Liver (tissue), 9 donors: ENCODE measurements around the gene DCUN1D3. TPM values are rescaled to one million over a fixed set of nuclear protein-coding genes. Genes with fewer than 3 reads are reported as not detected.

Experiments
- DNase-seq: peaks from one replicate; pipeline ENCODE4 v3.0.0-alpha.2; 2017; ENCODE audit warnings: low spot score
- H3K27ac ChIP-seq, 2 donors: one replicate each; pipeline ENCODE4 v1.7.0; 2013; ENCODE audit warnings: inconsistent platforms in 2 of 2, low read length in 2 of 2, control low read depth in 1 of 2, low read depth in 1 of 2, mild to moderate bottlenecking in 1 of 2
- H3K27me3 ChIP-seq, 4 donors: one replicate each; pipeline versions ENCODE4 v1.6.1 to v1.7.0; 2013; ENCODE audit warnings: low read length in 3 of 4, inconsistent platforms in 1 of 4, mild to moderate bottlenecking in 1 of 4, moderate library complexity in 1 of 4; ENCODE audit not compliant: control insufficient read depth in 4 of 4, insufficient read depth in 4 of 4
- H3K36me3 ChIP-seq, 4 donors: one replicate each; pipeline versions ENCODE4 v1.6.1 to v1.7.0; 2013; ENCODE audit warnings: low read length in 3 of 4, mild to moderate bottlenecking in 3 of 4, low read depth in 1 of 4, moderate library complexity in 1 of 4; ENCODE audit not compliant: control insufficient read depth in 4 of 4, insufficient read depth in 3 of 4
- H3K4me1 ChIP-seq, 4 donors: one replicate each; pipeline versions ENCODE4 v1.6.1 to v1.7.0; 2013; ENCODE audit warnings: low read length in 3 of 4, mild to moderate bottlenecking in 3 of 4, moderate library complexity in 1 of 4; ENCODE audit not compliant: control insufficient read depth in 4 of 4, insufficient read depth in 4 of 4
- H3K4me3 ChIP-seq, 3 donors: one replicate each; pipeline versions ENCODE4 v1.6.1 to v1.7.0; 2013; ENCODE audit warnings: low read length in 3 of 3, control low read depth in 1 of 3, low read depth in 1 of 3, mild to moderate bottlenecking in 1 of 3
- H3K9ac ChIP-seq, 2 donors: one replicate each; pipeline ENCODE4 v1.7.0; 2013; ENCODE audit warnings: low read length in 2 of 2, mild to moderate bottlenecking in 2 of 2, moderate library complexity in 2 of 2, control low read depth in 1 of 2, low read depth in 1 of 2
- H3K9me3 ChIP-seq, 4 donors: one replicate each; pipeline versions ENCODE4 v1.6.1 to v1.7.0; 2013; ENCODE audit warnings: low read length in 3 of 4; ENCODE audit not compliant: control insufficient read depth in 4 of 4
- EGR1 ChIP-seq, 2 donors: IDR thresholded peaks; 2 replicates each; pipeline ENCODE4 v1.6.1; 2016 to 2018; ENCODE audit warnings: antibody characterized with exemption in 2 of 2, low read depth in 2 of 2
- FOXA1 ChIP-seq: IDR thresholded peaks from 2 replicates; pipeline ENCODE4 v1.6.1; 2016; ENCODE audit warnings: antibody characterized with exemption
- FOXA2 ChIP-seq: IDR thresholded peaks from 2 replicates; pipeline ENCODE4 v1.6.1; 2016; ENCODE audit warnings: antibody characterized with exemption
- GABPA ChIP-seq, 2 donors: IDR thresholded peaks in 1 of 2; conservative IDR thresholded peaks in 1 of 2; 2 replicates each; pipeline ENCODE4 v1.6.1; 2016; ENCODE audit warnings: antibody characterized with exemption in 2 of 2, mild to moderate bottlenecking in 1 of 2, moderate library complexity in 1 of 2
- HNF4A ChIP-seq, 2 donors: conservative IDR thresholded peaks; 2 replicates each; pipeline ENCODE4 v1.6.1; 2016; ENCODE audit warnings: antibody characterized with exemption in 2 of 2, mild to moderate bottlenecking in 2 of 2
- HNF4G ChIP-seq: IDR thresholded peaks from 2 replicates; pipeline ENCODE4 v1.6.1; 2016; ENCODE audit warnings: antibody characterized with exemption
- JUND ChIP-seq, 2 donors: IDR thresholded peaks; 2 replicates each; pipeline ENCODE4 v1.6.1; 2016; ENCODE audit warnings: antibody characterized with exemption in 2 of 2
- NR2F2 ChIP-seq: IDR thresholded peaks from 2 replicates; pipeline ENCODE4 v1.6.1; 2016; ENCODE audit warnings: antibody characterized with exemption
- RAD21 ChIP-seq, 2 donors: IDR thresholded peaks; 2 replicates each; pipeline ENCODE4 v1.6.1; 2016; ENCODE audit warnings: antibody characterized with exemption in 2 of 2, mild to moderate bottlenecking in 2 of 2
- RXRA ChIP-seq, 2 donors: IDR thresholded peaks; 2 replicates each; pipeline ENCODE4 v1.6.1; 2017 to 2018; ENCODE audit warnings: antibody characterized with exemption in 2 of 2, mild to moderate bottlenecking in 1 of 2
- SP1 ChIP-seq: IDR thresholded peaks from 2 replicates; pipeline ENCODE4 v1.6.1; 2018; ENCODE audit warnings: antibody characterized with exemption, mild to moderate bottlenecking
- TAF1 ChIP-seq: conservative IDR thresholded peaks from 2 replicates; pipeline ENCODE4 v1.6.1; 2016; ENCODE audit warnings: antibody characterized with exemption, mild to moderate bottlenecking
- YY1 ChIP-seq: IDR thresholded peaks from 2 replicates; pipeline ENCODE4 v1.6.1; 2016; ENCODE audit warnings: antibody characterized with exemption, mild to moderate bottlenecking
- WGBS: extraction: QIAGEN DNeasy Blood & Tissue Kit; methylation state at CpG from one replicate; pipeline ENCODE4 v1.1.7; 2013; 5-methylcytosine and 5-hydroxymethylcytosine counted together
- polyA plus RNA-seq, 2 donors: library from polyadenylated mRNA; stranded (reverse) in 1 of 2; unstranded in 1 of 2; fragments of 200-250 nt in 1 of 2; fragments of >200 nt in 1 of 2; fragmentation: Nextera tagmentation in 1 of 2; extraction: Ambion mirVana in 1 of 2; gene quantifications; one replicate each; pipeline versions ENCODE4 v1.2.1 to v1.2.3, GENCODE V29; 2013 to 2015
- total RNA-seq, 2 donors: library from RNA; depleted of rRNA; stranded (reverse); fragments of >200 nt; gene quantifications; one replicate each; pipeline ENCODE4 v1.2.3, GENCODE V29; 2014
- TF ChIP-seq, protein P1 (sequence below): IDR thresholded peaks from 2 replicates; pipeline ENCODE4 v1.6.1; 2016; ENCODE audit warnings: antibody characterized with exemption
- TF ChIP-seq, protein P2 (sequence below): IDR thresholded peaks from 2 replicates; pipeline ENCODE4 v1.6.1; 2016; ENCODE audit warnings: antibody characterized with exemption, mild to moderate bottlenecking
- TF ChIP-seq, protein P3 (sequence below): IDR thresholded peaks from 2 replicates; pipeline ENCODE4 v1.6.1; 2016; ENCODE audit warnings: antibody characterized with exemption
- TF ChIP-seq, protein P4 (sequence below): IDR thresholded peaks from 2 replicates; pipeline ENCODE4 v1.6.1; 2016; ENCODE audit warnings: antibody characterized with exemption
- TF ChIP-seq, protein P5 (sequence below): fragments of 150-350 bp; IDR thresholded peaks from 2 replicates; pipeline ENCODE4 v1.5.1; 2017; ENCODE audit warnings: improper control_type of control experiment, low read depth, low read length; ENCODE audit not compliant: missing input control
- donor health status: healthy.
- donor health status: healthy.
- donor health status: healthy.
- donor health status: healthy.
- donor health status: healthy.

DCUN1D3 gene
- total and polyA plus RNA-seq, 4 donors, result 2.7 to 16.8 (median 4.8) TPM

DNA sequence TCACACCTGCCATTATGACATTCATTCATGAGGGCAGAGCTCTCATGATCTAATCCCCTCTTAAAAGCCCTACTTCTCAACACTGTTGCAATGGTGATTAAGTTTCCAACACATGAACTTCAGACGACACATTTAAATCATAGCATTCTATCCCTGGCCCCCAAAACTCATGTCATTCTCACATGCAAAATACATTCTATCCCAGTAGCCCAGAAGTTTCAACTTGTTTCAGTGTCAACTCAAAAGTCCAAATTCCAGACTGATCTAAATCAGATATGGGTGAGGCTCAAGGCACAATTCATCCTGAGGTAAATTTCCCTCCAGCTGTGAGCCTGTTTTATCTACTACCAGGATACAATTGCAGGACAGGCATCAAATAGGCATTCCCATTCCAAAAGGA lies 25.6 kb upstream of the DCUN1D3 start:
- H3K4me3 ChIP-seq, result no peak overlapping the region
- no peaks in the 10 kb centered on the region for H3K9me3 ChIP-seq
- H3K36me3 ChIP-seq, result peaks cover 0 to 11% (median 9%) of the 10 kb centered on the region in 4 donors
- no peak for DNase-seq
- TF ChIP-seq HNF4A (conservative IDR thresholded peaks at IDR 0.05) (peak; percentile 44 to 61), YY1 (no peak)
- no peaks in the 10 kb centered on the region for H3K4me1 ChIP-seq
- WGBS, result 96% methylated on average over 1 of the region's 1 CpG
- H3K27me3 ChIP-seq, result no peaks in the 10 kb centered on the region
- H3K27ac ChIP-seq, result no peak overlapping the region
- H3K9ac ChIP-seq, result no peak overlapping the region

DNA sequence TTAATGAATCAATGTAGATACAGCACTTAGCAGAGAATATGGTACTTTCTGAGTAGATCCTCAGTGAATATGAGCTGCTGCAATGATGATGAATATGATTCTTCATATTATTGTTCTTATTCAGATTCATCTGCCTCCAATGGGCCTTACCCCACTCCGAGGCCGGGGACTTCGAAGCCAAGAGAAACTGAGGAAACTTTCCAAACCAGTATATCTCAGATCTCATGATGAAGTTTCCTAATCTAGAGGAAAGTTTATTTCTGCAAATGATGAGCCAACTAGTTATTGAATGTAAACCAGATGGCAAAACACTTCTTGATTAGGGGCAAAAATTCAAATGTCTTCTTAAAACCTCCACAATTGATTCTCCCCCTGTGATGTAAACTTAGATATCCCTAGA lies 23.7 kb upstream of the DCUN1D3 start:
- Histone ChIP-seq H3K27me3 (no peaks in the 10 kb centered on the region), H3K27ac (no peak overlapping the region), H3K9ac (no peak overlapping the region), H3K4me1 (peaks cover 0 to 4% (median 2%) of the 10 kb centered on the region in 4 donors), H3K4me3 (no peak overlapping the region), H3K9me3 (no peaks in the 10 kb centered on the region), H3K36me3 (peaks cover 2 to 14% (median 10%) of the 10 kb centered on the region in 4 donors)
- no peak for DNase-seq
- TF ChIP-seq, protein P1, sequence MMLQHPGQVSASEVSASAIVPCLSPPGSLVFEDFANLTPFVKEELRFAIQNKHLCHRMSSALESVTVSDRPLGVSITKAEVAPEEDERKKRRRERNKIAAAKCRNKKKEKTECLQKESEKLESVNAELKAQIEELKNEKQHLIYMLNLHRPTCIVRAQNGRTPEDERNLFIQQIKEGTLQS, result no peak
- TF ChIP-seq, protein P2, sequence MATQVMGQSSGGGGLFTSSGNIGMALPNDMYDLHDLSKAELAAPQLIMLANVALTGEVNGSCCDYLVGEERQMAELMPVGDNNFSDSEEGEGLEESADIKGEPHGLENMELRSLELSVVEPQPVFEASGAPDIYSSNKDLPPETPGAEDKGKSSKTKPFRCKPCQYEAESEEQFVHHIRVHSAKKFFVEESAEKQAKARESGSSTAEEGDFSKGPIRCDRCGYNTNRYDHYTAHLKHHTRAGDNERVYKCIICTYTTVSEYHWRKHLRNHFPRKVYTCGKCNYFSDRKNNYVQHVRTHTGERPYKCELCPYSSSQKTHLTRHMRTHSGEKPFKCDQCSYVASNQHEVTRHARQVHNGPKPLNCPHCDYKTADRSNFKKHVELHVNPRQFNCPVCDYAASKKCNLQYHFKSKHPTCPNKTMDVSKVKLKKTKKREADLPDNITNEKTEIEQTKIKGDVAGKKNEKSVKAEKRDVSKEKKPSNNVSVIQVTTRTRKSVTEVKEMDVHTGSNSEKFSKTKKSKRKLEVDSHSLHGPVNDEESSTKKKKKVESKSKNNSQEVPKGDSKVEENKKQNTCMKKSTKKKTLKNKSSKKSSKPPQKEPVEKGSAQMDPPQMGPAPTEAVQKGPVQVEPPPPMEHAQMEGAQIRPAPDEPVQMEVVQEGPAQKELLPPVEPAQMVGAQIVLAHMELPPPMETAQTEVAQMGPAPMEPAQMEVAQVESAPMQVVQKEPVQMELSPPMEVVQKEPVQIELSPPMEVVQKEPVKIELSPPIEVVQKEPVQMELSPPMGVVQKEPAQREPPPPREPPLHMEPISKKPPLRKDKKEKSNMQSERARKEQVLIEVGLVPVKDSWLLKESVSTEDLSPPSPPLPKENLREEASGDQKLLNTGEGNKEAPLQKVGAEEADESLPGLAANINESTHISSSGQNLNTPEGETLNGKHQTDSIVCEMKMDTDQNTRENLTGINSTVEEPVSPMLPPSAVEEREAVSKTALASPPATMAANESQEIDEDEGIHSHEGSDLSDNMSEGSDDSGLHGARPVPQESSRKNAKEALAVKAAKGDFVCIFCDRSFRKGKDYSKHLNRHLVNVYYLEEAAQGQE, result no peak
- no peak for TF ChIP-seq RXRA (IDR thresholded peaks at IDR 0.05)
- TF ChIP-seq JUND (IDR thresholded peaks at IDR 0.05), result no peak
- TF ChIP-seq, protein P3, sequence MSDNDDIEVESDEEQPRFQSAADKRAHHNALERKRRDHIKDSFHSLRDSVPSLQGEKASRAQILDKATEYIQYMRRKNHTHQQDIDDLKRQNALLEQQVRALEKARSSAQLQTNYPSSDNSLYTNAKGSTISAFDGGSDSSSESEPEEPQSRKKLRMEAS, result no peak
- TF ChIP-seq YY1, result no peak
- no peak for TF ChIP-seq FOXA2
- no peak for TF ChIP-seq TAF1
- TF ChIP-seq, protein P4, sequence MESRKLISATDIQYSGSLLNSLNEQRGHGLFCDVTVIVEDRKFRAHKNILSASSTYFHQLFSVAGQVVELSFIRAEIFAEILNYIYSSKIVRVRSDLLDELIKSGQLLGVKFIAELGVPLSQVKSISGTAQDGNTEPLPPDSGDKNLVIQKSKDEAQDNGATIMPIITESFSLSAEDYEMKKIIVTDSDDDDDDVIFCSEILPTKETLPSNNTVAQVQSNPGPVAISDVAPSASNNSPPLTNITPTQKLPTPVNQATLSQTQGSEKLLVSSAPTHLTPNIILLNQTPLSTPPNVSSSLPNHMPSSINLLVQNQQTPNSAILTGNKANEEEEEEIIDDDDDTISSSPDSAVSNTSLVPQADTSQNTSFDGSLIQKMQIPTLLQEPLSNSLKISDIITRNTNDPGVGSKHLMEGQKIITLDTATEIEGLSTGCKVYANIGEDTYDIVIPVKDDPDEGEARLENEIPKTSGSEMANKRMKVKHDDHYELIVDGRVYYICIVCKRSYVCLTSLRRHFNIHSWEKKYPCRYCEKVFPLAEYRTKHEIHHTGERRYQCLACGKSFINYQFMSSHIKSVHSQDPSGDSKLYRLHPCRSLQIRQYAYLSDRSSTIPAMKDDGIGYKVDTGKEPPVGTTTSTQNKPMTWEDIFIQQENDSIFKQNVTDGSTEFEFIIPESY, result no peak
- TF ChIP-seq, protein P5, sequence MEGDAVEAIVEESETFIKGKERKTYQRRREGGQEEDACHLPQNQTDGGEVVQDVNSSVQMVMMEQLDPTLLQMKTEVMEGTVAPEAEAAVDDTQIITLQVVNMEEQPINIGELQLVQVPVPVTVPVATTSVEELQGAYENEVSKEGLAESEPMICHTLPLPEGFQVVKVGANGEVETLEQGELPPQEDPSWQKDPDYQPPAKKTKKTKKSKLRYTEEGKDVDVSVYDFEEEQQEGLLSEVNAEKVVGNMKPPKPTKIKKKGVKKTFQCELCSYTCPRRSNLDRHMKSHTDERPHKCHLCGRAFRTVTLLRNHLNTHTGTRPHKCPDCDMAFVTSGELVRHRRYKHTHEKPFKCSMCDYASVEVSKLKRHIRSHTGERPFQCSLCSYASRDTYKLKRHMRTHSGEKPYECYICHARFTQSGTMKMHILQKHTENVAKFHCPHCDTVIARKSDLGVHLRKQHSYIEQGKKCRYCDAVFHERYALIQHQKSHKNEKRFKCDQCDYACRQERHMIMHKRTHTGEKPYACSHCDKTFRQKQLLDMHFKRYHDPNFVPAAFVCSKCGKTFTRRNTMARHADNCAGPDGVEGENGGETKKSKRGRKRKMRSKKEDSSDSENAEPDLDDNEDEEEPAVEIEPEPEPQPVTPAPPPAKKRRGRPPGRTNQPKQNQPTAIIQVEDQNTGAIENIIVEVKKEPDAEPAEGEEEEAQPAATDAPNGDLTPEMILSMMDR, result no peak
- TF ChIP-seq RAD21 (IDR thresholded peaks at IDR 0.05), result no peak
- TF ChIP-seq HNF4G, result no peak
- no peak for TF ChIP-seq NR2F2
- no peak for TF ChIP-seq SP1
- no peak for TF ChIP-seq FOXA1
- TF ChIP-seq EGR1 (IDR thresholded peaks at IDR 0.05; ENCODE audit: low read depth in 2 of 2), result no peak
- no peak for TF ChIP-seq GABPA (IDR thresholded peaks at IDR 0.05 in 1 of 2, conservative IDR thresholded peaks at IDR 0.05 in 1 of 2)
- TF ChIP-seq HNF4A (conservative IDR thresholded peaks at IDR 0.05), result no peak
- 96% methylated on average over 3 of the region's 3 CpGs for WGBS
